Right ventricle myocardium inferior (tissue), 1 donor: ENCODE data around the gene COQ9. TPM values are rescaled to one million over a fixed set of nuclear protein-coding genes. Genes with fewer than 3 reads are reported as not detected.

ENCODE experiments used
- ATAC-seq: fragments of 200-7000 bp; cut with Tn5 transposase; one replicate; pipeline ENCODE4 v1.9.1; 2020; ENCODE audit warnings: mild to moderate bottlenecking, moderate library complexity
- DNase-seq: peaks from one replicate; pipeline ENCODE4 v3.0.0; 2021; ENCODE audit errors: missing footprints
- intact Hi-C: fragments of 100-400 bp; cut with DNase I; formaldehyde crosslinking; loops from one replicate; pipeline ENCODE4 v1.11.0; 2022
- total RNA-seq: library from RNA; stranded (reverse); fragmentation: NEBNext Ultra II Directional; extraction: Animal tissue kit (Norgen Biotek cat#: 25700); gene quantifications from one replicate; pipeline ENCODE4 v1.2.1, GENCODE V29; 2021
- donor health status: DM: no; HTN: yes; CAD: no; lungs with severe emphysema.

COQ9 gene
- total RNA-seq, 1 donor from 2014 or later = 215 TPM

- intact Hi-C loops = no loop called here
- no peak for ATAC-seq
These were observed 53.4 kb downstream of the COQ9 start for GRCh38 chr16:57500578-57501111.

GRCh38 chr16:57501492-57501891, 54.2 kb downstream of the COQ9 start:
- no peak for DNase-seq
- ATAC-seq = no peak
- intact Hi-C loops = no loop called here

More at GRCh38 chr16:57500578-57501111, 53.4 kb downstream of the COQ9 start:
- peak; percentile 63 for DNase-seq

GRCh38 chr16:57502048-57502775, 54.9 kb downstream of the COQ9 start:
- ATAC-seq (no peak), DNase-seq (peak; percentile 8)
- intact Hi-C loops = no loop called here

GRCh38 chr16:57503366-57503765, 56.1 kb downstream of the COQ9 start:
- DNase-seq (no peak), ATAC-seq (no peak)
- intact Hi-C loops = no loop called here

GRCh38 chr16:57504001-57504400, 56.7 kb downstream of the COQ9 start:
- DNase-seq (no peak), ATAC-seq (no peak)
- intact Hi-C loops = no loop called here

GRCh38 chr16:57504491-57504890, 57.2 kb downstream of the COQ9 start:
- DNase-seq (no peak), ATAC-seq (no peak)
- intact Hi-C loops = no loop called here

GRCh38 chr16:57505169-57505568, 57.9 kb downstream of the COQ9 start:
- intact Hi-C loops = no loop called here
- no peak for ATAC-seq

GRCh38 chr16:57507136-57508034, 60.1 kb downstream of the COQ9 start:
- no peak for ATAC-seq
- intact Hi-C loops = no loop called here
- no peak for DNase-seq

More at GRCh38 chr16:57505169-57505568, 57.9 kb downstream of the COQ9 start:
- no peak for DNase-seq

GRCh38 chr16:57508035-57508425, 60.8 kb downstream of the COQ9 start:
- ATAC-seq = no peak
- intact Hi-C loops = no loop called here

GRCh38 chr16:57509231-57509923, 62.1 kb downstream of the COQ9 start:
- ATAC-seq (no peak), DNase-seq (no peak)
- intact Hi-C loops = no loop called here

More at GRCh38 chr16:57508035-57508425, 60.8 kb downstream of the COQ9 start:
- DNase-seq = no peak

- DNase-seq (no peak), ATAC-seq (no peak)
- intact Hi-C loops = no loop called here
These were observed 63.0 kb downstream of the COQ9 start for GRCh38 chr16:57510016-57510871.

Other genes with a start within 250 kb of the COQ9 start
- 64.1 TPM for gene ARL2BP, start 202.2 kb upstream of the COQ9 start, total RNA-seq
- 3.4 TPM for gene PLLP, start 162.8 kb upstream of the COQ9 start, total RNA-seq
- not detected for gene CCL22, start 88.7 kb upstream of the COQ9 start, total RNA-seq
- 15.2 TPM for gene CX3CL1, start 75.0 kb upstream of the COQ9 start, total RNA-seq
- gene CCL17, start 42.7 kb upstream of the COQ9 start, total RNA-seq = not detected
- gene CIAPIN1, start 94 bp upstream of the COQ9 start, total RNA-seq = 43.7 TPM
- 37.1 TPM for gene POLR2C, start 15.2 kb downstream of the COQ9 start, total RNA-seq
- gene DOK4, start 39.0 kb downstream of the COQ9 start, total RNA-seq = 8.4 TPM
- gene CCDC102A, start 89.1 kb downstream of the COQ9 start, total RNA-seq = 10.9 TPM
- 0.32 TPM for gene ADGRG5, start 95.2 kb downstream of the COQ9 start, total RNA-seq
- 23.1 TPM for gene ADGRG1, start 181.2 kb downstream of the COQ9 start, total RNA-seq
- 0.87 TPM for gene ADGRG3, start 220.8 kb downstream of the COQ9 start, total RNA-seq
- not detected for gene DRC7, start 247.3 kb downstream of the COQ9 start, total RNA-seq